Testis (tissue), 2 donors: ENCODE results near the gene MEIKIN.

ENCODE experiments used
- POLR2A ChIP-seq: fragments of 450-650 bp; IDR thresholded peaks from one replicate; pipeline ENCODE4 v1.6.1; 2017; ENCODE audit warnings: antibody characterized with exemption, mild to moderate bottlenecking, moderate library complexity
- TF ChIP-seq, protein P1 (sequence below), 3 experiments: fragments of 450-650 bp in 2 of 3; fragments of 200-600 bp in 1 of 3; sonication (generic) in 1 of 3; IDR thresholded peaks; one replicate each; pipeline ENCODE4 v1.5.1; 2016 to 2019; ENCODE audit warnings: antibody characterized with exemption in 3 of 3, mild to moderate bottlenecking in 2 of 3, moderate library complexity in 1 of 3

DNA sequence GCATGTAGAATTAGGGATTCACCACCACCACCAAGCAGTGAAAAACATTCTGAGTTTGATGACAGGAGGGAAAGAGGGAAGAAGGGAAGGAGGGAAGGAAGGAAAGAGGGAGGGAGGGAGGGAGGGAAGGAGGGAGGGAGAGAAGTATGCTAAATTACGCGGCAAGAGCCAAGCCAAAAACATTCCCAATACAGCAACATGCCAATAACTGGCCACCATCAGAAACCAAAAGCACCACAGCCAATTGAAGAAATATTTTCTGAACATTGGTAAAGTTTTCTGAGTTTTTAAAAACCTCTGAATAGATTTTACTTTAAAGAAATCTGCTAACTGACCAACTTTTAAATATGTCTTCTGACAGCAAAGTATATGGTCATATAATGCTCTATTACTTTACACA lies 184.7 kb downstream of the MEIKIN start:
- TF ChIP-seq POLR2A: no peak
- TF ChIP-seq, protein P1, sequence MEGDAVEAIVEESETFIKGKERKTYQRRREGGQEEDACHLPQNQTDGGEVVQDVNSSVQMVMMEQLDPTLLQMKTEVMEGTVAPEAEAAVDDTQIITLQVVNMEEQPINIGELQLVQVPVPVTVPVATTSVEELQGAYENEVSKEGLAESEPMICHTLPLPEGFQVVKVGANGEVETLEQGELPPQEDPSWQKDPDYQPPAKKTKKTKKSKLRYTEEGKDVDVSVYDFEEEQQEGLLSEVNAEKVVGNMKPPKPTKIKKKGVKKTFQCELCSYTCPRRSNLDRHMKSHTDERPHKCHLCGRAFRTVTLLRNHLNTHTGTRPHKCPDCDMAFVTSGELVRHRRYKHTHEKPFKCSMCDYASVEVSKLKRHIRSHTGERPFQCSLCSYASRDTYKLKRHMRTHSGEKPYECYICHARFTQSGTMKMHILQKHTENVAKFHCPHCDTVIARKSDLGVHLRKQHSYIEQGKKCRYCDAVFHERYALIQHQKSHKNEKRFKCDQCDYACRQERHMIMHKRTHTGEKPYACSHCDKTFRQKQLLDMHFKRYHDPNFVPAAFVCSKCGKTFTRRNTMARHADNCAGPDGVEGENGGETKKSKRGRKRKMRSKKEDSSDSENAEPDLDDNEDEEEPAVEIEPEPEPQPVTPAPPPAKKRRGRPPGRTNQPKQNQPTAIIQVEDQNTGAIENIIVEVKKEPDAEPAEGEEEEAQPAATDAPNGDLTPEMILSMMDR (IDR thresholded peaks at IDR 0.05): no peak
